Fibroblast of lung (primary cell): Measurements from ENCODE around the gene SUPV3L1.

Experiments used
- EZH2 ChIP-seq: IDR thresholded peaks from 2 replicates; pipeline ENCODE4 v1.5.1; 2012; ENCODE audit warnings: low read length, control low read depth, mild to moderate bottlenecking; ENCODE audit errors: missing control alignments
- TF ChIP-seq, protein P1 (sequence below), 2 donors: IDR thresholded peaks in 1 of 2; conservative IDR thresholded peaks in 1 of 2; 1 replicate in 1 of 2; 2 replicates in 1 of 2; pipeline ENCODE4 v1.5.1; 2011 to 2012; ENCODE audit warnings: low read length in 2 of 2, control low read depth in 1 of 2, inconsistent platforms in 1 of 2, low read depth in 1 of 2, mild to moderate bottlenecking in 1 of 2

DNA sequence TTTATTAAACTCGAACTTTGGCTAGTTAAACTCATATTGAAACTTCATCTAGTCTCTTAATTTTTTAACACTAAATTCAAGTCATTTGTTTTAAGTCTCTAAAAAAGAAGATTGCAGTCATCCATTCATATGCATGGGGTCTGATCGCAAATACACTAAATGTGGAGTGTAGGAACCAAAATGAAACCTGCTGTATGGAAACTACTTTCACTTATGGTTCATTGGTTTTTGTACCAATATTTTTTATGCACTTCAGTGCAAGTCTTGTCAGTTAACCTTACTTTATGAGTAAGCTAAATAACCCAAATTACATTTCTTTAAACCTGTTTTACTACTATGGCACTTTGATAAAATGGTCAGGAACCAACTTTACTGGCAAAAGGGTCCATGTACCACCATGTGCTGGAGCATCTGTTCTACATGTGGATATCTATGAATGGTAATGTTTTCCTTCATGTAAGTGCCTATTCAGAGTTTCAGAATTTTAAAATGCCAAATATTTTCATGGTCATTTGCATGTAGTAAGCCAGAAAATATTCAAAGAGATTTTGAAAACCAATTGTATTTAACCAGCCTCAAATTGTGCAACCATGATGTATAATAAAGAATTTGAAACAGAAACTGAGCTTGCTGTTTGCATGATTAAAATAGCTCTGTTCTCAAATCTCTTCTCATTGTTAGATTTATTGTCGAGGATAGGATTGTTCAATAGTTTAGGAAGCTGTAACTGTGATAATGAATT lies 7.6 kb upstream of the SUPV3L1 start:
- TF ChIP-seq, protein P1, sequence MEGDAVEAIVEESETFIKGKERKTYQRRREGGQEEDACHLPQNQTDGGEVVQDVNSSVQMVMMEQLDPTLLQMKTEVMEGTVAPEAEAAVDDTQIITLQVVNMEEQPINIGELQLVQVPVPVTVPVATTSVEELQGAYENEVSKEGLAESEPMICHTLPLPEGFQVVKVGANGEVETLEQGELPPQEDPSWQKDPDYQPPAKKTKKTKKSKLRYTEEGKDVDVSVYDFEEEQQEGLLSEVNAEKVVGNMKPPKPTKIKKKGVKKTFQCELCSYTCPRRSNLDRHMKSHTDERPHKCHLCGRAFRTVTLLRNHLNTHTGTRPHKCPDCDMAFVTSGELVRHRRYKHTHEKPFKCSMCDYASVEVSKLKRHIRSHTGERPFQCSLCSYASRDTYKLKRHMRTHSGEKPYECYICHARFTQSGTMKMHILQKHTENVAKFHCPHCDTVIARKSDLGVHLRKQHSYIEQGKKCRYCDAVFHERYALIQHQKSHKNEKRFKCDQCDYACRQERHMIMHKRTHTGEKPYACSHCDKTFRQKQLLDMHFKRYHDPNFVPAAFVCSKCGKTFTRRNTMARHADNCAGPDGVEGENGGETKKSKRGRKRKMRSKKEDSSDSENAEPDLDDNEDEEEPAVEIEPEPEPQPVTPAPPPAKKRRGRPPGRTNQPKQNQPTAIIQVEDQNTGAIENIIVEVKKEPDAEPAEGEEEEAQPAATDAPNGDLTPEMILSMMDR (conservative IDR thresholded peaks at IDR 0.05 in 1 of 2, IDR thresholded peaks at IDR 0.05 in 1 of 2; ENCODE audit: low read depth in 1 of 2, low read length in 2 of 2) = no peak
- TF ChIP-seq EZH2 = no peak
